Measurements from ENCODE around the gene CDHR2.

CDHR2 gene

GRCh38 chr5:176574297-176574591, 25.1 kb downstream of the CDHR2 start:
- Histone ChIP-seq H3K36me3 (no peaks in the 10 kb centered on the region), H3K4me1 (no peaks in the 10 kb centered on the region), H3K9me3 (no peaks in the 10 kb centered on the region), H3K4me3 (ENCODE audit: low read depth, low read length) (no peak overlapping the region), H3K27me3 (no peaks in the 10 kb centered on the region)
- DNase-seq, result no peak
- no peak for TF ChIP-seq CTCF (IDR thresholded peaks at IDR 0.05; ENCODE audit: low read depth, low read length)

- DNase-seq, result no peak
- no peaks in the 10 kb centered on the region for H3K9me3 ChIP-seq
- H3K4me1 ChIP-seq, result no peaks in the 10 kb centered on the region
- no peaks in the 10 kb centered on the region for H3K27me3 ChIP-seq
- H3K4me3 ChIP-seq (ENCODE audit: low read depth, low read length), result no peak overlapping the region
- TF ChIP-seq CTCF (IDR thresholded peaks at IDR 0.05; ENCODE audit: low read depth, low read length), result no peak
- no peaks in the 10 kb centered on the region for H3K36me3 ChIP-seq
These were observed 25.9 kb downstream of the CDHR2 start for GRCh38 chr5:176575066-176575465.

- Histone ChIP-seq H3K36me3 (no peaks in the 10 kb centered on the region), H3K4me1 (no peaks in the 10 kb centered on the region), H3K9me3 (no peaks in the 10 kb centered on the region), H3K4me3 (ENCODE audit: low read depth, low read length) (no peak overlapping the region), H3K27me3 (no peaks in the 10 kb centered on the region)
- no peak for TF ChIP-seq CTCF (IDR thresholded peaks at IDR 0.05; ENCODE audit: low read depth, low read length)
- DNase-seq, result no peak
These were observed 26.6 kb downstream of the CDHR2 start for GRCh38 chr5:176575488-176576422.

- H3K36me3 ChIP-seq, result no peaks in the 10 kb centered on the region
- no peaks in the 10 kb centered on the region for H3K4me1 ChIP-seq
- DNase-seq, result no peak
- no peaks in the 10 kb centered on the region for H3K27me3 ChIP-seq
- H3K4me3 ChIP-seq (ENCODE audit: low read depth, low read length), result no peak overlapping the region
- TF ChIP-seq CTCF (IDR thresholded peaks at IDR 0.05; ENCODE audit: low read depth, low read length), result no peak
- no peaks in the 10 kb centered on the region for H3K9me3 ChIP-seq
These were observed 28.4 kb downstream of the CDHR2 start for GRCh38 chr5:176577312-176578176.

GRCh38 chr5:176578391-176578808, 29.3 kb downstream of the CDHR2 start:
- Histone ChIP-seq H3K4me3 (ENCODE audit: low read depth, low read length) (no peak overlapping the region), H3K4me1 (no peaks in the 10 kb centered on the region), H3K36me3 (no peaks in the 10 kb centered on the region), H3K9me3 (no peaks in the 10 kb centered on the region), H3K27me3 (no peaks in the 10 kb centered on the region)
- peak; percentile 62 for DNase-seq
- TF ChIP-seq CTCF (IDR thresholded peaks at IDR 0.05; ENCODE audit: low read depth, low read length), result peak; percentile 59

Measured in BE2C (cell line).